Stomach smooth muscle (tissue), 2 donors: Measurements from ENCODE around the gene ZNF407.

Experiments
- H3K27ac ChIP-seq: one replicate; pipeline ENCODE4 v1.7.0; 2013; ENCODE audit warnings: mild to moderate bottlenecking, low read length, inconsistent platforms
- H3K27me3 ChIP-seq, 2 donors: one replicate each; pipeline ENCODE4 v1.7.0; 2013; ENCODE audit warnings: low read length in 2 of 2; ENCODE audit not compliant: insufficient read depth in 2 of 2, control insufficient read depth in 1 of 2
- H3K36me3 ChIP-seq, 2 donors: one replicate each; pipeline ENCODE4 v1.7.0; 2013; ENCODE audit warnings: low read length in 2 of 2; ENCODE audit not compliant: control insufficient read depth in 2 of 2, insufficient read depth in 2 of 2
- H3K4me1 ChIP-seq: one replicate; pipeline ENCODE4 v1.7.0; 2013; ENCODE audit warnings: low read length; ENCODE audit not compliant: control insufficient read depth, insufficient read depth
- H3K4me3 ChIP-seq, 2 donors: one replicate each; pipeline ENCODE4 v1.7.0; 2013; ENCODE audit warnings: low read length in 2 of 2
- H3K9ac ChIP-seq, 2 donors: one replicate each; pipeline ENCODE4 v1.7.0; 2013; ENCODE audit warnings: low read length in 2 of 2, mild to moderate bottlenecking in 1 of 2
- H3K9me3 ChIP-seq, 2 donors: one replicate each; pipeline ENCODE4 v1.7.0; 2013; ENCODE audit warnings: low read length in 2 of 2; ENCODE audit not compliant: control insufficient read depth in 2 of 2
- donor health status: healthy.
- donor health status: Pancreatic carcinoma.

The ZNF407 gene

DNA sequence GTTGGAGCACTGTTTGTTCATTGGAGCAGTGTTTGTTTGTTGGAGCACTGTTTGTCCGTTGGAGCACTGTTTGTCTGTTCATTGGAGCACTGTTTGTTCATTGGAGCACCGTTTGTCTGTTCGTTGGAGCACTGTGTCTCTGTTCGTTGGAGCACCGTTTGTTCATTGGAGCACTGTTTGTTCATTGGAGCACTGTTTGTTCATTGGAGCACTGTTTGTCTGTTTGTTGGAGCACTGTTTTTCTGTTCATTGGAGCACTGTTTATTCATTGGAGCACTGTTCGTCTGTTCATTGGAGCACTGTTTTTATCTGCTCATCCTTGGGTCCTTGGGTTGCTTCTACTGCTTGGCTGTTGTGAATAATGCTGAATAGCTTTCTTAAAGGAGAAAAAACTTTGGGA lies 74.7 kb downstream of the ZNF407 start:
- Histone ChIP-seq H3K4me1 (no peaks in the 10 kb centered on the region), H3K4me3 (no peak overlapping the region), H3K9ac (no peak overlapping the region), H3K9me3 (no peaks in the 10 kb centered on the region), H3K27ac (no peak overlapping the region), H3K27me3 (no peaks in the 10 kb centered on the region), H3K36me3 (peaks cover 0 to 4% of the 10 kb centered on the region in 2 donors)

DNA sequence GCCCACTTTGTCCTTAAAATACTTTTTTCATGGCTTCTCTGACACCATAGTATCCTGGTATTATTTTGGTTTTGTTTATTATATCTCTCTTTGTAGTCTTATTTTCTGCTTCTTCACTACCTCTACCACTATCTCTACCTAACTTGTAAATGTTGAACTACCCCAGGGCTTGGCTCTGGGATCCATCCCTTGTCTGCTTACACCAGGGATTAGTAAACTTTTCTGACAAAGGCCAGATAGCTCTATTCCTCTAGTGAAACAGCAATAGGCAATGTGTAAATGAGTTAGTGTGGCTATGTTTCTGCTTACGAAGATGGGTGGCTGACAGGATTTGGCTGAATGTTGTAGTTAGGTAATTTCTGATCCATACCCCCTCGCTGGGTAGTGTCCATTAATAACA lies 76.8 kb downstream of the ZNF407 start:
- no peaks in the 10 kb centered on the region for H3K27me3 ChIP-seq
- no peak overlapping the region for H3K4me3 ChIP-seq
- no peaks in the 10 kb centered on the region for H3K9me3 ChIP-seq
- H3K36me3 ChIP-seq, result no peaks in the 10 kb centered on the region
- H3K4me1 ChIP-seq, result no peaks in the 10 kb centered on the region
- no peak overlapping the region for H3K9ac ChIP-seq
- no peak overlapping the region for H3K27ac ChIP-seq

DNA sequence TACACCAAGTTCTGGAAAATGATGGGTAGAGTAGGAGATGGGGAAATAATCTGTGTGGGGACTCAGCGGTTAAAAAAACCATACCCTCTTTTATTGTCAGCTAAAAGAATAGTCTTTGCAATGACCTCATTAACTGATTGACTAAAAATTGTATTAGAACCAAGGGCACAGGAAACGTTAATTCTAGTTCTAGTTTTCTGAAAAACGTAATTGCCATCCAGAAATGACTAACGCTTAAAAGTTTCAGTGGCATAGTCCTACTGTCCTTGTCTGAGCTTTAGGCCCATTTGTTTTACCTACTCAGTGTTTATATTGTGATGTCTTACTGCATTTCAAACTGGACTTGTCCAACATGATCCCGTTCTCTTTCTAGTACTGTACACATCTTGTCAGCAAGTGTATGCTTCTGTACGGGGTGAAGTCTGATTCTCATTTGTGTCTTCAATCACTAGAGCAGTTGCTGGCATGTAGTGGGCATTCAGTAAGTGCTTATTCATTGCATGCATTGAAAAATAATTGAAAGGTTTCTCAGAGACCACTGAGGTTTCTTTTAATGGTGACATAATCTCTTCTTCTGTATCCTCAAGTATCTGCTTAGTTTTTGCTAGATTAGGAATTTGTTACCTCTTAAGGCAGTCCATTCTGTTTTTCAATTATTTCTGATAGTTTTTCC lies 81.5 kb downstream of the ZNF407 start:
- Histone ChIP-seq H3K9ac (no peak overlapping the region), H3K27me3 (no peaks in the 10 kb centered on the region), H3K27ac (no peak overlapping the region), H3K36me3 (no peaks in the 10 kb centered on the region), H3K9me3 (no peaks in the 10 kb centered on the region), H3K4me1 (no peaks in the 10 kb centered on the region), H3K4me3 (no peak overlapping the region)

DNA sequence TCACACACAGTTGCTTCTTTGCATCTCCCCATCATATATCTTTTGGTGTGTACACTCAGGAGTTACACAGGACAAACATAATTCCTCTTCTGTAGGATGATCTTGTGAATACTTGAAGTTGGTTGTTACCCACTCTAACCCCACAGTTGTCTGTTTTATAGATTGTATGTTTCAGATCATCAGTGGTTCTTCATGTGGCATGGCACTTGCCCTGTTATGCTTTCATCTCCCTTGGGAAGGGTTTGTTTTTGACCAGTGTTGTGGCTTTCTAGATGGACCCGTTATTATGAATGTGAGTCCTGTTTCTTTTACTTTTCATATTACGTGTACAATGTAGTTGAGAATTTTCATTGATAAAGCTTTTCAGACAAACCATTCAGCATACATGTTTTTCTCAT lies 82.0 kb downstream of the ZNF407 start:
- no peak overlapping the region for H3K27ac ChIP-seq
- H3K4me1 ChIP-seq, result no peaks in the 10 kb centered on the region
- H3K36me3 ChIP-seq, result no peaks in the 10 kb centered on the region
- H3K4me3 ChIP-seq, result no peak overlapping the region
- no peak overlapping the region for H3K9ac ChIP-seq
- H3K9me3 ChIP-seq, result no peaks in the 10 kb centered on the region
- H3K27me3 ChIP-seq, result no peaks in the 10 kb centered on the region

DNA sequence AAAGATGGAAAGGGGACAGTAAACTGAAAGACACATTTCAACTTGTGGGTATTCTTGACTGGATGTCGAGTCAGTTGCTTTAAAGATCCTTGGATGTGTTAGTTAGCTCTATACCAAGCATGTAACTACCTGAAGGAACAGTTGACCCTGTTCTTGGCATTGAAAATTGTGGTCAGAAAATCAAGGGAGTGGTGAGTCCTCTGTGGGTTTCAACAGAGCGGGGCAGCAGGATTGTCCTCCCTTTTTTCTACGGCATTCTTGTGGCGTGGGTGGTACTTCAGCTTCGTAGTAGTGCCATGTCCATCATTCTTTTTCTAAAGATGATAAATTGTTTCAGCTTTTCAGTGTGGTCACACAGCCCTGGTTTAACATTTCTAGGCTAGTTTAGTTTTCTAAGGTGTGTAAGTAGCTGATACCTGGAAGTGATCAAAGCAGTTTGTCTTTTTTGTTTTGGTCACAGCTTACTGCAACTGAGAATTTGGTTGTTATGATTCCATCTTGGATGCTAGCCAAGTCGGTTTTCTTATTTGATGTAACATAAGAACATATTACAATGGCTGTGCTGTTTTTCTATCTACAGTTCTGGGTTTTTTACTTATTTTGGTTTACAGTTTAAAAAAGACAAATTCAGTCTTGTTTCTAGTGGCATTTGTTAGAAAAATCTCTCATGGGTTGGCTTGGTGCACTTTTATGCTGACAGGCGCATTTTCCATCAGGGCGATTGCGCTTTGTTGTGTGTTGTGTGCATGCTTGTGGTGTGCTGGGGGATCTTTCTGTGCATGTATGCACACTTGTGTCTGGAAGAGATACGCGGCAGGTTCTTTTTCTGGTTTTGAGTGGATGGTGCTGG lies 84.7 kb downstream of the ZNF407 start:
- H3K4me1 ChIP-seq, result no peaks in the 10 kb centered on the region

DNA sequence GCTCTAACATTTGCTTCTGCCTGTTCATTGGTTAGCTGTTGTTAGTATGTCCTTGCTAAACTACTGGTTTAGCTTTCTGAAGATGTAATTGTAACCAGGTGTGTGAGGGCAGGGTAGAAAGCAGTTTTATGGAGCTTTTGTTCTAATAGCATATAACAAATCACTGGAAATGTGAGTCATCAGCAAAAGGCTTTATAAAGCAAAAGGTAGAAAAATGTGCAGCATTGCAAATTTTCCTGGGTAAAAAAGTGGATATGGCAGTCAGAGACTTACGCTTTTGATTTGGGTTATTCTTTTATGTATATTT lies 85.3 kb downstream of the ZNF407 start:
- Histone ChIP-seq H3K4me3 (no peak overlapping the region), H3K27me3 (no peaks in the 10 kb centered on the region), H3K36me3 (no peaks in the 10 kb centered on the region), H3K27ac (no peak overlapping the region), H3K4me1 (no peaks in the 10 kb centered on the region), H3K9me3 (no peaks in the 10 kb centered on the region), H3K9ac (no peak overlapping the region)

More for the DNA sequence above, 84.7 kb downstream of the ZNF407 start:
- no peaks in the 10 kb centered on the region for H3K27me3 ChIP-seq
- H3K27ac ChIP-seq, result no peak overlapping the region
- H3K9ac ChIP-seq, result no peak overlapping the region
- no peaks in the 10 kb centered on the region for H3K36me3 ChIP-seq
- no peaks in the 10 kb centered on the region for H3K9me3 ChIP-seq
- no peak overlapping the region for H3K4me3 ChIP-seq

DNA sequence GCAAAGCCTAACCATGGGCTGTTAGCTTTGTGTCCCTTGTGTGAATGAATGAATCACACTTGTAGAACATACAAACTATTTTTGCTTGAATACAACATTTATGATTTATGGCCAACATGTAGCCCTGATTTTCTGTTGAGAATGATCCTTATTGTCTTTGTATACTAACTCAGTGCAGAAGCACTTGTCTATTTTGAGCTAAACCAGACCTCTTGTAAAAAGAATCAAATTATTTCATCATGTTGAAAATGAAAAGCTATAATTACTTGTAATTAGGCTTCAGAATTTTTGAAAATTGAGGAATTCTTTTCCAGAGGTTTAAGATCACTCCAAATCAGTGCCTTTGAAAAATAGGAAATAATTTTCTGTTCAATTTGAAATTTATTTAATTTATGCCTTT lies 85.9 kb downstream of the ZNF407 start:
- Histone ChIP-seq H3K36me3 (no peaks in the 10 kb centered on the region), H3K4me1 (no peaks in the 10 kb centered on the region), H3K9me3 (no peaks in the 10 kb centered on the region), H3K4me3 (no peak overlapping the region), H3K27me3 (no peaks in the 10 kb centered on the region), H3K27ac (no peak overlapping the region), H3K9ac (no peak overlapping the region)

DNA sequence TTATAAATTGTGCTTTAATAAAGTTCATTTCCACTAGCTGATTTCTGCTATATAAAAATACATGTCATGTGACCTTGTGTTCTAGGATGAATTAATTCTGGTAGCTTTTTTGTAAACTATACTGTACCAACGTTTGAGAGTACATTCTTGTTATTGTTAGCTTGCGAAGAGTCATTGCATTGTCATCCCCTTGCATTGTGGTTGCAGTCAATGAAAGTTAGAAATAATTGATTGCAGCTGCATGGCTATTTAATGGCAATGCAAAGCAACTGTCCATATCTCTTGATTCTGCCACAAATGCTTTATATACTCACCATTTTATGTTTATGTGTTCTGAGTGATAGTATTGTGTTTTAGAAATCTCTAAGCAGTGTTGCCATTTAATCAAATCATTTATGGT lies 91.6 kb downstream of the ZNF407 start:
- H3K9me3 ChIP-seq, result no peaks in the 10 kb centered on the region
- H3K27me3 ChIP-seq, result no peaks in the 10 kb centered on the region
- no peak overlapping the region for H3K9ac ChIP-seq
- no peak overlapping the region for H3K4me3 ChIP-seq
- H3K27ac ChIP-seq, result no peak overlapping the region
- H3K4me1 ChIP-seq, result no peaks in the 10 kb centered on the region
- no peaks in the 10 kb centered on the region for H3K36me3 ChIP-seq

DNA sequence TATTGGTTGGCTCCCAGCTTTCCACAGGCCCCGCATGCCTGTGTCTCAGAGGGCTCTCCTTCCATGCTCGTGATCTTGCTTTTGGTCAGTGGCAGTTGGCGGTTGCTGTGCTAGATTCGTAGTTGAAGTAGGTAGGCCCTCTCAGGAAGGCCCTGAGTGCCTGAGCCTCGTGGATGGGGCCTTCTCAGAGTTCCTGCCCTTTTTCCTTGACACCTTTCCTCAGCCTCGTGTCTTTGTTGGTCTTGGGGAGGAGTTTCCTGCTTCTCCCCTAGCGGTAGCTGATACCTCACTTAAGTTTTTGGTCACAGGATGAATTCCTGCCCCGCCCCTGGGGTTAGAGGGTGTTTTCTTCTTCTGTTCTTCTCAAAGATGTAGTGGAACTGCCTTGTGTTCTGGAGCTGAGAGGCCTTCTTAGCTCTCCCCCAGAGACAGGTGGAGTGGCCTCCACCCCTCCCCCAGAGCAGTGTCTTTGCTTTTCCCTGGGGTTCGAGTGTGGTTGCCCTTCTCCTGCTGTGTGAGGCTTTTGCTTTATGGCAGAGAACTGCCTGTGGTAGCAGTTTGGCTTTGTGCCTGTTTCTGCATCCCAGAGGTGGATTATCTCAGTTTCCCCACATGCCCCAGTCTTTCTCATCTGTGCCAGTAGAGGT lies 94.8 kb downstream of the ZNF407 start:
- Histone ChIP-seq H3K27ac (no peak overlapping the region), H3K4me1 (no peaks in the 10 kb centered on the region), H3K27me3 (no peaks in the 10 kb centered on the region), H3K9ac (no peak overlapping the region), H3K9me3 (no peaks in the 10 kb centered on the region), H3K36me3 (no peaks in the 10 kb centered on the region), H3K4me3 (no peak overlapping the region)

DNA sequence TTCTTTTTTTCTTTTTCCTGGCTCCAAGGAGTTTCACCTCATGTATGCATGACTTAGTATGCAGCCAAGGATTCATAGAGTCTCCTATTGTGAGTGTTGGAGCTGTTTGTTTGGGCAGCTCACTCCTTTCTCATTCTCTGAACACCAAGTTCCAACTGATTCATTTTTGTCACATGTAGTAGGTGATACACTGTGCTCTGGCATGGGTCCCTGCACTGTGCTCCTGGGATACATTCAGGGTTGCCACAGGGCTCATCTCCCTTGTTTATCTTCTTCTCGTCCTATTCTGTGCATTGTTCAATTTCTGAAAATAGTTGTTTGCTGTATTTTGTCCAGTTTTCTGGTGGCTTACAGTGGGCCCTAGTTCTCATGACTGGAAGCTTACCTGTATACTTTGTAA lies 96.8 kb downstream of the ZNF407 start:
- Histone ChIP-seq H3K27me3 (no peaks in the 10 kb centered on the region), H3K36me3 (no peaks in the 10 kb centered on the region), H3K27ac (no peak overlapping the region), H3K9ac (no peak overlapping the region), H3K4me3 (no peak overlapping the region), H3K4me1 (no peaks in the 10 kb centered on the region), H3K9me3 (no peaks in the 10 kb centered on the region)

DNA sequence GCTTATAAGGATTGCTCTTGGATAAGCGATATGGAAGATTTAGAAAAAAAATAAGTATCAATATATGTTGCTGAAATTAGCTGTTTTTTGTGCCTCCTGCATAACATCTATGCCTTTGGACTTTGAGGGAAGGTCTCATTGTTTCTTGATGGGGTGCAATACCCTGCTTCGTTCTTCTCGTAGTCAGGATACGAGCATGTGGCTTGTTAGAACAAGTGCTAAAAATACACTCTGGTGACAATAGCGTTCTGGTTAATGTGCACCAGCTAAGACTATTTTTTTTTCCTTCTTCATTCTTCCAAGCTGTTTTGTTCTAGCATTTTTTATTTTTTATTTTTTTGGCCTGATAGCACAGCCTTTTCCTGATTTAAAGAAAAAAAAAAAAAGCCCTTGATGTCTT lies 97.5 kb downstream of the ZNF407 start:
- Histone ChIP-seq H3K36me3 (no peaks in the 10 kb centered on the region), H3K4me3 (no peak overlapping the region), H3K9me3 (no peaks in the 10 kb centered on the region), H3K9ac (no peak overlapping the region), H3K27ac (no peak overlapping the region), H3K4me1 (no peaks in the 10 kb centered on the region), H3K27me3 (no peaks in the 10 kb centered on the region)
